Osteoblast (primary cell): ENCODE results near the gene PIEZO1. TPM values are rescaled to one million over a fixed set of nuclear protein-coding genes. Genes with fewer than 3 reads are reported as not detected.

ENCODE experiments used
- DNase-seq: peaks from one replicate; pipeline ENCODE4 v3.0.0; 2011; ENCODE audit warnings: low spot score, mixed read lengths; ENCODE audit not compliant: insufficient read length; ENCODE audit errors: missing footprints
- H2AFZ ChIP-seq: 2 replicates; pipeline ENCODE4 v1.6.0; 2011; ENCODE audit warnings: mild to moderate bottlenecking, low read length
- H3K27ac ChIP-seq: 2 replicates; pipeline ENCODE4 v1.5.1; 2011; ENCODE audit warnings: mild to moderate bottlenecking, low read depth, low read length, moderate library complexity
- H3K27me3 ChIP-seq: 2 replicates; pipeline ENCODE4 v1.6.0; 2012; ENCODE audit warnings: mild to moderate bottlenecking, control low read depth, inconsistent platforms, low read length, moderate library complexity; ENCODE audit not compliant: insufficient read depth
- H3K36me3 ChIP-seq: 2 replicates; pipeline ENCODE4 v1.5.1; 2011; ENCODE audit warnings: mild to moderate bottlenecking, low read length, control low read depth, moderate library complexity; ENCODE audit not compliant: insufficient read depth
- H3K4me1 ChIP-seq: 2 replicates; pipeline ENCODE4 v1.5.1; 2011; ENCODE audit warnings: mild to moderate bottlenecking, low read length, control low read depth, moderate library complexity; ENCODE audit not compliant: insufficient read depth
- H3K4me2 ChIP-seq: 2 replicates; pipeline ENCODE4 v1.6.0; 2011; ENCODE audit warnings: mild to moderate bottlenecking, low read length; ENCODE audit not compliant: insufficient read depth
- H3K4me3 ChIP-seq: fragments of 200-600 bp; sonication (generic); 3 replicates; pipeline ENCODE4 v1.5.1; 2012; ENCODE audit warnings: mild to moderate bottlenecking, low read length, inconsistent platforms; ENCODE audit not compliant: insufficient read depth
- H3K79me2 ChIP-seq: 2 replicates; pipeline ENCODE4 v1.6.0; 2012; ENCODE audit warnings: mild to moderate bottlenecking, low read length, control low read depth, inconsistent platforms; ENCODE audit not compliant: insufficient read depth
- H3K9me3 ChIP-seq: 2 replicates; pipeline ENCODE4 v1.5.1; 2011; ENCODE audit warnings: low read depth, low read length, control low read depth
- H4K20me1 ChIP-seq: 2 replicates; pipeline ENCODE4 v1.6.0; 2012; ENCODE audit warnings: mild to moderate bottlenecking, low read length, control low read depth; ENCODE audit not compliant: insufficient read depth
- total RNA-seq: library from RNA; depleted of rRNA; stranded (reverse); fragments of >200 nt; gene quantifications from 2 replicates; pipeline ENCODE4 v1.2.3, GENCODE V29; 2012
- TF ChIP-seq, protein P1 (sequence below): IDR thresholded peaks from 2 replicates; pipeline ENCODE4 v1.5.1; 2011; ENCODE audit warnings: mild to moderate bottlenecking, low read depth, low read length, moderate library complexity; ENCODE audit errors: extremely low read depth

The PIEZO1 gene
- total RNA-seq, 1 donor, result 207 TPM

GRCh38 chr16:88686062-88686438 is 99.0 kb downstream of the PIEZO1 start:
- no peak overlapping the region for H3K27ac ChIP-seq
- TF ChIP-seq, protein P1, sequence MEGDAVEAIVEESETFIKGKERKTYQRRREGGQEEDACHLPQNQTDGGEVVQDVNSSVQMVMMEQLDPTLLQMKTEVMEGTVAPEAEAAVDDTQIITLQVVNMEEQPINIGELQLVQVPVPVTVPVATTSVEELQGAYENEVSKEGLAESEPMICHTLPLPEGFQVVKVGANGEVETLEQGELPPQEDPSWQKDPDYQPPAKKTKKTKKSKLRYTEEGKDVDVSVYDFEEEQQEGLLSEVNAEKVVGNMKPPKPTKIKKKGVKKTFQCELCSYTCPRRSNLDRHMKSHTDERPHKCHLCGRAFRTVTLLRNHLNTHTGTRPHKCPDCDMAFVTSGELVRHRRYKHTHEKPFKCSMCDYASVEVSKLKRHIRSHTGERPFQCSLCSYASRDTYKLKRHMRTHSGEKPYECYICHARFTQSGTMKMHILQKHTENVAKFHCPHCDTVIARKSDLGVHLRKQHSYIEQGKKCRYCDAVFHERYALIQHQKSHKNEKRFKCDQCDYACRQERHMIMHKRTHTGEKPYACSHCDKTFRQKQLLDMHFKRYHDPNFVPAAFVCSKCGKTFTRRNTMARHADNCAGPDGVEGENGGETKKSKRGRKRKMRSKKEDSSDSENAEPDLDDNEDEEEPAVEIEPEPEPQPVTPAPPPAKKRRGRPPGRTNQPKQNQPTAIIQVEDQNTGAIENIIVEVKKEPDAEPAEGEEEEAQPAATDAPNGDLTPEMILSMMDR, result no peak
- peak overlapping the region; percentile 82 for H3K4me2 ChIP-seq
- H3K79me2 ChIP-seq, result no peaks in the 10 kb centered on the region
- no peak for DNase-seq
- no peaks in the 10 kb centered on the region for H3K36me3 ChIP-seq
- H3K4me3 ChIP-seq, result peak overlapping the region; percentile 66
- peaks cover 20% of the 10 kb centered on the region for H3K27me3 ChIP-seq
- H2AFZ ChIP-seq, result no peak overlapping the region
- no peaks in the 10 kb centered on the region for H3K9me3 ChIP-seq
- peaks cover 29% of the 10 kb centered on the region for H3K4me1 ChIP-seq
- no peaks in the 10 kb centered on the region for H4K20me1 ChIP-seq

DNA sequence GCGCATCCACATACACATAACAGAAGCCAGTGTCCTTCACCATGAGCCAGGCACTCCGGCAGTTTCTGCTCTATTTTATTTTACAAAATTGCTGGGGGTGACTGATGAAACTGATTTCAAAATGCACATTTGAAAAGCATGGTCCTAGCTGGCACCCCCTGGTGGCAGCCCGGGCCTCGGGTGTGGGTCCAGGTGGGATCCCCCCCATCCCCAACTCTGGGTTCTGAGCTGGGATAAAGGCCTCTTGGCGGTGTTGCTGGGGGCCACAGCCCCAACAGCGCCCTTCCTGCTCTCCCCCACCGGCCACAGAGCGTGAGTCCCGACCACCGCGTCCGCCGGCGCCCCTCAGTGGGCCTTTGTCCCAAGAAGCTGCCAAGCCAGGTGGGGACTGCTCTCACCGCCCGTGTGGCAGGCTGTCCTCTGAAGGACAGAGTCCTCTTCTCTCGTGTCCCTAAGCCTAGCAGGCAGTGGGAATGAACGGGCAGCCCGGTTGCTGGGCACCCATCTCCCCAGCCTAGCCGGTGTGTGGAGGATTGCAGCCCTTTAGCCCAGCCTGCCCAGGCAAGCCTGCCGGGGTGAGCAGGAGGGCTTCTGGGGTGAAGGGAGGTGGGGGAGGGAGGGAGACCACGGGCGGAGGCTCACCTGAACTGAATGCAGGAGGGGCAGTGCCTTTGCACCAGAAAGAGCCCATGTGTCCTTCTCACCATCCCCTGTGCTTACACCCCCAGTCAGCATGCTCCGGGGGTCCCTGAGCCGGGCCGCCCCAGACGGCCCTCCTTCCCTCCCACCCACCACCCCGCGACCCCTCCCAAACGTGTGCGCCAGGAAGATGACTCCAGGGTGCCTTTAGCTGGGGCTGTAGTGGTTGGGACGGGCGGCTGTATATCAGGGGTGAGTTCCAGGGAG is 99.6 kb downstream of the PIEZO1 start:
- H3K79me2 ChIP-seq, result no peaks in the 10 kb centered on the region
- peak overlapping the region; percentile 82 for H3K4me2 ChIP-seq
- H3K27ac ChIP-seq, result no peak overlapping the region
- H2AFZ ChIP-seq, result no peak overlapping the region
- no peaks in the 10 kb centered on the region for H3K36me3 ChIP-seq
- no peaks in the 10 kb centered on the region for H4K20me1 ChIP-seq
- DNase-seq, result peak; percentile 99
- peaks cover 22% of the 10 kb centered on the region for H3K27me3 ChIP-seq
- no peaks in the 10 kb centered on the region for H3K9me3 ChIP-seq
- H3K4me1 ChIP-seq, result peaks cover 29% of the 10 kb centered on the region
- H3K4me3 ChIP-seq, result peak overlapping the region; percentile 66
- TF ChIP-seq, protein P1, result peak; percentile 78

DNA sequence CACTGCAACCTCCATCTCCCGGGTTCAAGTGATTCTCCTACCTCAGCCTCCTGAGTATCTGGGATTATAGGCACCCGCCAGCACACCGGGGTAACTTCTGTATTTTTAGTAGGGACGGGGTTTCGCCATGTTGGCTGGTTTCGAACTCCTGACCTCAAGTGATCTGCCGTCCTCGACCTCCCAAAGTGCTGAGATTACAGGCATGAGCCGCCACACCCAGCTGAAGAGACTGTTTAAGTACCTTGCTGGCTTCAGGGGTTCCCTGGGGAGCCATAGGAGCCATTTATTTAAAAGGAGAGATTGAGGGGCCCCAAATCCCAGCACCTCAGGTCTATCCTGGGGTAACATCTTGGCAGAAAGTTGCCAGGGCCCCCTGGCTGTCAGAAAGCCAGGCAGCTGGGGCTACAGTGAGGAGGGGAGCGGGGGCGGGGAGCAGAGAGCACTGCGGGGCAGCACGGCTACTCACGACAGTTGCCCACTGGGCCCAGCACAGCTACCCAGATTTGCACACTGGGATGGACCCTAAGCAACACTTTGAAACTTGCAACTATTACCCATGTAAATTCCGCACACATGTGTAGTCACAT is 100.4 kb downstream of the PIEZO1 start:
- Histone ChIP-seq H3K9me3 (no peaks in the 10 kb centered on the region), H3K4me3 (no peak overlapping the region), H3K27me3 (peaks cover 22% of the 10 kb centered on the region), H3K27ac (no peak overlapping the region), H3K79me2 (no peaks in the 10 kb centered on the region), H4K20me1 (no peaks in the 10 kb centered on the region), H2AFZ (no peak overlapping the region), H3K4me1 (peaks cover 29% of the 10 kb centered on the region), H3K4me2 (peak overlapping the region; percentile 82), H3K36me3 (no peaks in the 10 kb centered on the region)
- DNase-seq, result no peak
- TF ChIP-seq, protein P1, result no peak

DNA sequence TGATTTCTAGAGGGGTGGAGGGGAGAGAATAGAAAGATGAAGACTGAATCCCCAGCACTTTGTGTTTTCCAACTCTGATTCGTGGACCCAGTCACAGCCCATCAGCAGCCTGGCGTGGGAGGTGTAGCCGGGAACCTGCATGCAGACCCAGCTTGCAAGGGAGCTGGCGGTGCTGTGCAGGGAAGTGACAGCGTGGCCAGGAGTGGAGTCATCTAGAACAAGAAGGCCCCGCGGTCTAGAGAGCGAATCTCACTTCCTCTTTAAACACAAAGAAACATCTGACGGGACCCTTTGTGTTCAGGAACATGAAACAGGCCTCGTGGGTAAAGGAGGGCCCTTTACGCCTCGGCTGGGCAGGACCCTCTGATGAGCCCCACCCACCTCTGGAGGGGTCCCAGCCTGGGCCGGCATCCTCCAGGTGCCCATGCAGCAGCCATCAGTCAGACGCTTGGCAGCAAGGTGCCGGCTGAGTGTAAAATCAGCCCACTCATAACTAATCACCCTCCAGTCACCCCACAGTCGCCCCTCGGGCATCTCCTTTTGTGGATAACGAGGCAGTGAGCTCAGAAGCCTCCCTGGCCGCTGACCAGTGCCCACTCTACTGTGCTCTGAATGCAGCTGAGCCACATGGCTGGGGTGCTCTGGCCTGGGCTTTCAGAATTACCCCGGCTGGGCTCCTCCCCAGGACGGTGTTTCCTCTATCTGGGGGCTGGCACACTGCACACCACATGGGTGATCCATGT is 103.1 kb downstream of the PIEZO1 start:
- Histone ChIP-seq H3K79me2 (no peaks in the 10 kb centered on the region), H3K4me2 (peak overlapping the region; percentile 34), H3K9me3 (no peaks in the 10 kb centered on the region), H2AFZ (peak overlapping the region; percentile 15), H4K20me1 (peaks cover 2% of the 10 kb centered on the region), H3K27me3 (peaks cover 37% of the 10 kb centered on the region), H3K4me1 (peaks cover 27% of the 10 kb centered on the region), H3K4me3 (no peak overlapping the region), H3K27ac (no peak overlapping the region), H3K36me3 (no peaks in the 10 kb centered on the region)
- DNase-seq, result no peak
- TF ChIP-seq, protein P1, result no peak
